ENCODE data around the gene TAF7.
"Not testable (repeated sequence)": the region's sequence is repeated elsewhere in the genome, so short reads cannot be mapped to it uniquely, and the experiment has no call there.

The TAF7 gene

GRCh38 chr5:141338538-141339306 lies 18.1 kb upstream of the TAF7 start, which contains the start of gene PCDHGA2:
TSS of gene PCDHGA2 (plus strand) at chr5:141338760.
- peak; percentile 19 for DNase-seq (ENCODE audit: low spot score)

DNA sequence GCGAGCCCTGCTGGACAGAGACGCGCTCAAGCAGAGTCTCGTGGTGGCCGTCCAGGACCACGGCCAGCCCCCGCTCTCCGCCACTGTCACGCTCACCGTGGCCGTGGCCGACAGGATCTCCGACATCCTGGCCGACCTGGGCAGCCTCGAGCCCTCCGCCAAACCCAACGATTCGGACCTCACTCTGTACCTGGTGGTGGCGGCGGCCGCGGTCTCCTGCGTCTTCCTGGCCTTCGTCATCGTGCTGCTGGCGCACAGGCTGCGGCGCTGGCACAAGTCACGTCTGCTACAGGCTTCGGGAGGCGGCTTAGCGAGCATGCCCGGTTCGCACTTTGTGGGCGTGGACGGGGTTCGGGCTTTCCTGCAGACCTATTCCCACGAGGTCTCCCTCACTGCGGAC lies 12.0 kb upstream of the TAF7 start:
- not testable (repeated sequence) for DNase-seq (ENCODE audit: low spot score)

GRCh38 chr5:141330299-141331080 lies 9.9 kb upstream of the TAF7 start, which contains the start of gene PCDHGA1:
TSS of gene PCDHGA1 (plus strand) at chr5:141330514.
- DNase-seq (ENCODE audit: low spot score): peak; percentile 29

- no peak for DNase-seq (ENCODE audit: low spot score)
Observed at GRCh38 chr5:141328231-141328630, 7.6 kb upstream of the TAF7 start.

DNA sequence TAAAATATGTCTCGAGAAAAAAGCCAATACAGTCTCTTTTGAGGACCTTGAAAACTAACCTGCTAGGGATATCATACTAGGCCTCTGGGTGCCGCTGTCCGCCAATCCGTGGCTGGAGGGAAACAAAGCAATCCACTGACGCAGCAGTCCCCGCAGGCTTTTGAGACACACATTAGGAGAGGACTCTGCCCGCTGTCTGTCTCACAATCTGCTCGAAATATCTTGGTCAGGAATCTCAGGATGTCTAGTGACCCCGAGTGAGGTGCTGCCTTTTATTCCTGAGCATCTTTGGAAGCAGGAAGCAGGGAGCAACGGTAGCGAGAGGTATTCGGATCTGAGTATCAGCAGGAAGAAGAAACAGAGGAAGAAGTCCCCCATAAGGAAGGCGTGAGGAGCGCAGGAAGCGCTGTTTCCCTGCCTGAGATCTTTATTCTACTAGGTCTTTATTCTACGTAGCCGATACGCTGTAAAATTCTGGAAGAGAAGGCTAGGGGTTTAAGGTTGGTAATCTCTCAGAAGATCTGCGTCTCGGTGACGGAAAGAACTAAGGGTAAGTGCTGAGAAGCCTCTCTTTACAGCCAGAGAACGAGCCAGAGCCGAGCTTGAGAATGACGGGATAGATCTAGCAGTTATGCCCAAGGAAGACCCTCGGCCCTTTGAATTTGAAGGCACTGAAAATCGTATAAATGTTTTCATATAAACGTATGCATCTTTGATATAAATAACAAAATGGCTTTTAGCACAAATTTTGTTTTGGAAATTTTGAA lies 5.7 kb upstream of the TAF7 start:
- DNase-seq (ENCODE audit: low spot score): peak; percentile 80

- DNase-seq (ENCODE audit: low spot score): no peak
Observed at GRCh38 chr5:141322261-141322660, 1.7 kb upstream of the TAF7 start.

GRCh38 chr5:141319699-141320098 lies 885 bp downstream of the TAF7 start:
- no peak for DNase-seq (ENCODE audit: low spot score)

DNA sequence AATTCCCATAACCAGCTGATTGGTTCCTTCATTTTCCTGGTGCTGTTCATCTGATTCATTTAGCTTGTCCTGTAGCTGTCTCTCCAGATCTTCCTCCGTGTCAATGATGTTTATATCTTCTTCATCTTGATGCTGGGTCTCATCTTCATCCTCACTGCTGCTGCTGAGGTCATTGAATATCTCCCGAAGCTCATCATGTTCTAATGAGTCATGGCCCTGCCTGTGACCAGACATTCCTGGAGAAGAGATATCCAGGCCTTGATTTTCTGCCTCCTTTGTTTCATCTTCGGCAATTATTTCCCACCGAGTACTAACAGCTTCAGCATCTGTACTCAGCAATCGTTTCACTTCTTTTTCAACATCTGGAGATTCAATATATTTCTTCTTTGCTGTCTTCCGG lies 1.4 kb downstream of the TAF7 start:
- DNase-seq (ENCODE audit: low spot score): no peak

DNA sequence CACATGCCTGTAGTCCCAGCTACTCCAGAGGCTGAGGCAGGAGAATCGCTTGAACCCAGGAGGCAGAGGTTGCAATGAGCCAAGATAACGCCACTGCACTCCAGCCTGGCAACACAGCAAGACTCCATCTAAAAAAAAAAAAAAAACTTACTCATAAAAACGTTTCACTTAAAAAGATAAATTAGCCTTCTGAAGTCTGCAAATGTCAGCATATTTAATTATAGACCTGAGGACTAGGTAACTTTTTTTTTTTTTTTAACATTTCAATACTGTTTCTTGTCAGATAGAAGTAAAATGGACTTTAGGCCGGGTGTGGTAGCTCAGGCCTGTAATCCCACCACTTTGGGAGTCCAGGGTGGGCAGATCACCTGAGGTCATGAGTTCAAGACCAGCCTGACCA lies 3.6 kb downstream of the TAF7 start:
- DNase-seq (ENCODE audit: low spot score): not testable (repeated sequence)

DNA sequence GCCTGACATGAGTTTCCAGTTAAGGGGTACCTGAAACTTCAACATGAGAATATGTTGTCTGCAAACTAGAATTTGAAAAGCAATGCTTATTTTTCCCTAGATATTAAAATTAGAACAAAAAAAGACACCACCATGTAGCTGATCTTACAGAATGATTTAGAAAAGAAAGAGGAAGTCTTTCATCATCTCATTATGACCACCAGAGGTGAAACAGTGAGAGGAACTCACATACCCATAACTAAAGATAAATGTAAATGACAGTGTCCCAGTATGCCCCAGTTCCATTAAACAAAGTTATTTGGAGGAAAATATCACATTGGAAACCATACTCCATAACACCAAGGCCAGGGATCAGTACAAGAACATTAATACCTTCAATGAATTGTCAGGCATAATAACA lies 6.9 kb downstream of the TAF7 start:
- DNase-seq (ENCODE audit: low spot score): no peak

DNA sequence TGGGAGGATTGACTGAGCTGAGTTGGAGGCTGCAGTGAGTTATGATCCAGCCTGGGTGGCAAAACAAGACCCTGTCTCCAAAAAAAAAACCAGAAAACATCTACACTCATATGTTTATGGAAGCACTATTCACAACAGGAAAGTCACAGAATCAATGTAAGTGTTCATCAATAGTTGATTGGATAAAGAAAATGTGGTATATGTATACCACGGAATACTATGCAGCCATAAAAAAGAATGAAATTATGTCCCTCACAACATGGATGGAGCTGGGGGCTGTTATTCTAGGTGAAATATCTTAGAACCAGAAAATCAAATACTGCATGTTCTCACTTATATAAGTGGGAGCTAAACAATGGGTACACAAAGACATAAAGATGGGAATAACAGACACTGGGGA lies 14.0 kb downstream of the TAF7 start:
- DNase-seq (ENCODE audit: low spot score): no peak

GRCh38 chr5:141303756-141304155 lies 16.8 kb downstream of the TAF7 start, which contains the start of gene SLC25A2:
TSS of gene SLC25A2 (minus strand) at chr5:141304049. CDS start at chr5:141303865, 184 bp downstream.
- no peak for DNase-seq (ENCODE audit: low spot score)

DNA sequence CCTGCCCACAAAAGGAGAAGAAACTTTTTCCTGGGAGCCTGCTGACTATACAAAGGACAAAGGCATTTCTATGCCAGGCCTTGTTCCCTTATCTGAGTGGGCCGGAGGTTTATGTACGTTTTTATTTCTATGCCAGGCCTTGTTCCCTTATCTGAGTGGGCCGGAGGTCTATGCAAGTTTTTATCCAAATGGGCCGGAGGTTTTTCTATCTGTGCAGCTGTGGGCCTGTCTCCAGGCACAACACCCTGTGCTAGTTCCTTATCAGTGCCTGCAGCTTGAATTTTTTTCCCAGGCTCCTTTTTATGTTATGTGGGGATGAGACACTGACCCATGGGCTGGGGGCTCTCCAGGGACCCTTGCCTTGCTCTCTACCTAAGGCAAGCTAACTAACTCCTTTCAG lies 22.2 kb downstream of the TAF7 start:
- no peak for DNase-seq (ENCODE audit: low spot score)

- DNase-seq (ENCODE audit: low spot score): no peak
Observed at GRCh38 chr5:141272906-141273305, 47.7 kb downstream of the TAF7 start.

DNA sequence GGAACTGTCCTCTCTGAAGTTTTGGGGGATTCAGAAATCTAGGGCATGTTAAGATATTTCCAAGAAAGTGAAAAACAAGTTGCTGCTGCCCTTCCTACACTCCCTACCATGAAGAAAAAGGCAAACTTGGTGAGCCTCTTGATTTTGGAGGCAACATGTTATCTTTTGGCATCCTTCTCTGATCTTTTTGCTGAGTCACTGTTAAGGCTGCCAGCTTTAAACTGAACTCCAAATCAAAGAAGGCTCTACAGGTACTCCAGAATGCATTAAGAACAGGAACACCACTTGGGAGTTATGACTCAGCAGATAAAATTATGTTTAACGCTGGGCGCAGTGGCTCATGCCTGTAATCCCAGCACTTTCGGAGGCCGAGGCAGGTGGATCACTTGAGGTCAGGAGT lies 51.4 kb downstream of the TAF7 start:
- no peak for DNase-seq (ENCODE audit: low spot score)

All from cerebellar cortex (tissue), 1 donor.